Smooth muscle cell (in vitro differentiated cells): ENCODE measurements around the gene PLXNC1. TPM values are rescaled to one million over a fixed set of nuclear protein-coding genes. Genes with fewer than 3 reads are reported as not detected.

ENCODE experiments used
- DNase-seq: peaks from one replicate; lab custom pipeline; 2025; ENCODE audit not compliant: unreplicated experiment; lab: John Stamatoyannopoulos, UW
- H2AFZ ChIP-seq: fragments of 200-600 bp; sonication (generic); 2 replicates; pipeline ENCODE4 v1.6.0; 2016; ENCODE audit warnings: antibody characterized with exemption, low read depth, mild to moderate bottlenecking
- H3F3A ChIP-seq: fragments of 200-600 bp; sonication (generic); 2 replicates; pipeline ENCODE4 v1.6.0; 2017; ENCODE audit warnings: antibody characterized with exemption, low read depth
- H3K27ac ChIP-seq: fragments of 200-600 bp; sonication (generic); 2 replicates; pipeline ENCODE4 v1.5.1; 2016; ENCODE audit warnings: low read depth, mild to moderate bottlenecking
- H3K27me3 ChIP-seq: fragments of 200-600 bp; sonication (generic); 2 replicates; pipeline ENCODE4 v1.6.1; 2016; ENCODE audit warnings: low read depth, mild to moderate bottlenecking
- H3K36me3 ChIP-seq: fragments of 200-600 bp; sonication (generic); 2 replicates; pipeline ENCODE4 v1.5.1; 2016; ENCODE audit warnings: low read depth
- H3K4me1 ChIP-seq: fragments of 200-600 bp; sonication (generic); 2 replicates; pipeline ENCODE4 v1.5.1; 2016; ENCODE audit warnings: low read depth
- H3K4me2 ChIP-seq: fragments of 200-600 bp; sonication (generic); 2 replicates; pipeline ENCODE4 v1.6.0; 2016; ENCODE audit warnings: mild to moderate bottlenecking
- H3K4me3 ChIP-seq: fragments of 200-600 bp; sonication (generic); 2 replicates; pipeline ENCODE4 v1.5.1; 2016; ENCODE audit warnings: mild to moderate bottlenecking
- H3K79me2 ChIP-seq: fragments of 200-600 bp; sonication (generic); 2 replicates; pipeline ENCODE4 v1.6.0; 2016; ENCODE audit warnings: low read depth, mild to moderate bottlenecking
- H3K9ac ChIP-seq: fragments of 200-600 bp; sonication (generic); 2 replicates; pipeline ENCODE4 v1.6.0; 2016; ENCODE audit warnings: low read depth
- H3K9me3 ChIP-seq: fragments of 200-600 bp; sonication (generic); replicated peaks from 2 replicates; pipeline ENCODE4 v1.5.1; 2016; ENCODE audit warnings: low read depth
- H4K20me1 ChIP-seq: fragments of 200-600 bp; sonication (generic); 2 replicates; pipeline ENCODE4 v1.6.0; 2016; ENCODE audit warnings: low read depth
- WGBS: methylation state at CpG from one replicate; pipeline ENCODE4 v1.1.7; 2016; ENCODE audit warnings: low lambda C conversion rate; 5-methylcytosine and 5-hydroxymethylcytosine counted together
- polyA plus RNA-seq: library from polyadenylated mRNA; unstranded; fragments of >200 nt; fragmentation: Nextera tagmentation; extraction: Ambion mirVana; gene quantifications from 2 replicates; pipeline ENCODE4 v1.2.1, GENCODE V29; 2016
- total RNA-seq: library from RNA; depleted of rRNA; stranded (reverse); fragments of >200 nt; gene quantifications from 2 replicates; pipeline ENCODE4 v1.2.3, GENCODE V29; 2014
- TF ChIP-seq, protein P1 (sequence below): fragments of 200-600 bp; sonication (generic); IDR thresholded peaks from 2 replicates; pipeline ENCODE4 v1.5.1; 2017; ENCODE audit warnings: borderline replicate concordance, mild to moderate bottlenecking, antibody characterized with exemption; ENCODE audit not compliant: insufficient read depth, poor library complexity, severe bottlenecking

The PLXNC1 gene
- total and polyA plus RNA-seq, 2 experiments from 2014 or later, result 0.49 to 0.66 TPM

DNA sequence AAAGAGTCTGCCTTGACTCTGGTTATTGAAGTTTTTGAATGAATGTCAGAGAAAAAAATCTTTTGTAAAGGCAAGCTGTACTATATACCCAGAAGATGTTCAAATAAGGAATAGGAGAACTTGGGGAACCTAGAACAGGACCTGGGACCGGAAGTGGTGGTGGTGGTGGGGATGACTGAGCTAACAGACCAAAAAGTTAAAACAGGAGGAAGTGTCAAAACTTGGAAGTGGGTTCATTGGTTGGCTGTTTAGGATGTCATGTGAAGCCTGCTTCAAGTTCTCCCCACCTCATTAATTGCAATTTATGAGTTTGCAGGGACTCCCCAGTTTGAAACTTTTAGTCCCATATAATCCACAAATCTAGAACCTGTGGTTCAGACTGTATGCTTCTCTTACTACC is 26.2 kb downstream of the PLXNC1 start:
- Histone ChIP-seq H3K27me3 (no peaks in the 10 kb centered on the region), H3K36me3 (no peaks in the 10 kb centered on the region)

DNA sequence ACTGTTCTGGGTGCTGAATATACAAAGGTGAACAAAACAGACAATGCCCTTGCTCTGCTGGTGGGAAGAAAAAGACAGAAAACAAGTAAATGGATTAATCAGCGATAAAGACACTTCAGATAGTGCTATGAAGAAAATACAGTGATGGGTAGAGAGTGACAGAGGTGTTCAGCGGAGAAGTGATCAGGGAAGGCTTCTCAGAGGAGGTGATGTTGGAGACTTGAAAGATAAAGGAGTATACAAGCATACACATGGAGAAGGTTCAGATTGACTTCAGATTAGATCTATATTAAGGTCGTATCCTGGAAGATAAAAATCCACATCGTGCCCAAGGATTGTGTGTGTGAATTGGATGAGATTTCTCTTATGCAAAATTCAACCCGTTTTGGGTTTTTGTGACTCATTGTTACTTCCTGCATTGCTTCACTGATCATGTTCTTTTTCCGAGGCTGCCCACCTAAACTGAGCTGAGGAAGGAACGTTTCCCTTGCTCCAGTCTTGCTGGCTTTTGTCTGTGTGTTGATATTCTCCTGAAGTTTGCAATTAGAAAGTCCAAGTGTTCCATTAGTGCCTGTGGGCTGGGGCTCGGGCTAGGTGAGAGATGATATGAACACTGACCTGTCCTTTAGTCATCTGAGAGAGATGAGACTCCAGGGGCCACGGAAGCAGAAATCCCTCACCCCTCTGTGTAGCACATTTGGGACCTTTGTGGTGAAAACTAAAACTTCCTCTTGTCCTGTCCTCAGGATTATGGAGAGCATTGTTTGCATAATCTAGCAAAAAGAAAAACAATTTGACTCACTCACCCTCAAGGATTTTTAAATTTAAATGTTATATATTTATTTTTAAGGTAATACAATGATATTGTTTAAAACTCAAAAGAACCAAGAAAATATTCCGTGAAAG is 27.6 kb downstream of the PLXNC1 start:
- H3K9me3 ChIP-seq, result no peaks in the 10 kb centered on the region
- no peak for DNase-seq
- no peak overlapping the region for H3K4me2 ChIP-seq
- peaks cover 4% of the 10 kb centered on the region for H3F3A ChIP-seq
- H3K36me3 ChIP-seq, result no peaks in the 10 kb centered on the region
- H3K9ac ChIP-seq, result no peak overlapping the region
- no peak overlapping the region for H3K27ac ChIP-seq
- H4K20me1 ChIP-seq, result no peaks in the 10 kb centered on the region
- H3K79me2 ChIP-seq, result no peaks in the 10 kb centered on the region
- WGBS, result 68% methylated on average over 10 of the region's 10 CpGs
- TF ChIP-seq, protein P1, sequence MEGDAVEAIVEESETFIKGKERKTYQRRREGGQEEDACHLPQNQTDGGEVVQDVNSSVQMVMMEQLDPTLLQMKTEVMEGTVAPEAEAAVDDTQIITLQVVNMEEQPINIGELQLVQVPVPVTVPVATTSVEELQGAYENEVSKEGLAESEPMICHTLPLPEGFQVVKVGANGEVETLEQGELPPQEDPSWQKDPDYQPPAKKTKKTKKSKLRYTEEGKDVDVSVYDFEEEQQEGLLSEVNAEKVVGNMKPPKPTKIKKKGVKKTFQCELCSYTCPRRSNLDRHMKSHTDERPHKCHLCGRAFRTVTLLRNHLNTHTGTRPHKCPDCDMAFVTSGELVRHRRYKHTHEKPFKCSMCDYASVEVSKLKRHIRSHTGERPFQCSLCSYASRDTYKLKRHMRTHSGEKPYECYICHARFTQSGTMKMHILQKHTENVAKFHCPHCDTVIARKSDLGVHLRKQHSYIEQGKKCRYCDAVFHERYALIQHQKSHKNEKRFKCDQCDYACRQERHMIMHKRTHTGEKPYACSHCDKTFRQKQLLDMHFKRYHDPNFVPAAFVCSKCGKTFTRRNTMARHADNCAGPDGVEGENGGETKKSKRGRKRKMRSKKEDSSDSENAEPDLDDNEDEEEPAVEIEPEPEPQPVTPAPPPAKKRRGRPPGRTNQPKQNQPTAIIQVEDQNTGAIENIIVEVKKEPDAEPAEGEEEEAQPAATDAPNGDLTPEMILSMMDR, result no peak
- no peaks in the 10 kb centered on the region for H3K27me3 ChIP-seq
- peaks cover 17% of the 10 kb centered on the region for H3K4me1 ChIP-seq
- H2AFZ ChIP-seq, result no peak overlapping the region
- H3K4me3 ChIP-seq, result no peak overlapping the region

More for the DNA sequence above, 26.2 kb downstream of the PLXNC1 start:
- H3K4me1 ChIP-seq, result peaks cover 17% of the 10 kb centered on the region
- 88% methylated on average over 1 of the region's 1 CpG for WGBS
- H3K79me2 ChIP-seq, result no peaks in the 10 kb centered on the region
- no peak for DNase-seq
- no peak overlapping the region for H3K9ac ChIP-seq
- TF ChIP-seq, protein P1, result no peak
- H3K4me2 ChIP-seq, result no peak overlapping the region
- no peaks in the 10 kb centered on the region for H3K9me3 ChIP-seq
- peaks cover 4% of the 10 kb centered on the region for H3F3A ChIP-seq
- H3K27ac ChIP-seq, result no peak overlapping the region
- no peaks in the 10 kb centered on the region for H4K20me1 ChIP-seq
- H2AFZ ChIP-seq, result no peak overlapping the region
- no peak overlapping the region for H3K4me3 ChIP-seq

DNA sequence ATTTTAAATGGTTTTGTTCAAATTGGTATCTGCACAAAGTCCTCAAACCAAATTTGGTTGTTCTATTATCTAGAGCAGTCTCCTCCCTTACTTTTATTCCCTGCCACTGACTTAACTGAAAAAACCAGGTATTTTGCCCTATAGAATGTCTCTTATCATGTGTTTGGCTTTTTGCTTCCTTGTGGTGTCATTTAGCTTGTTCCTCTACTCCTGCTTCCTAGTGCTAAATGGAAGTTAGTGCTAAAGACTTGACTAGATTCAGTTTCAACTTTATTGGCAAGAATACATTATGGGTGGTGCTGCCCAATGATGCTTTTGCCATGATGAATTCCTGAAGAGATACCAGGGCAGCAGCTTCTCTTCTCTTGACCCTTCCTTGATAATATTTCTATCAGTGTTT is 29.7 kb downstream of the PLXNC1 start:
- Histone ChIP-seq H4K20me1 (no peaks in the 10 kb centered on the region), H3K27me3 (no peaks in the 10 kb centered on the region), H3K79me2 (no peaks in the 10 kb centered on the region), H3F3A (no peaks in the 10 kb centered on the region), H3K9me3 (no peaks in the 10 kb centered on the region), H3K4me2 (no peak overlapping the region), H3K9ac (no peak overlapping the region), H3K4me1 (peaks cover 6% of the 10 kb centered on the region), H3K4me3 (no peak overlapping the region), H3K27ac (no peak overlapping the region), H2AFZ (no peak overlapping the region), H3K36me3 (no peaks in the 10 kb centered on the region)
- DNase-seq, result no peak
- TF ChIP-seq, protein P1, result no peak

DNA sequence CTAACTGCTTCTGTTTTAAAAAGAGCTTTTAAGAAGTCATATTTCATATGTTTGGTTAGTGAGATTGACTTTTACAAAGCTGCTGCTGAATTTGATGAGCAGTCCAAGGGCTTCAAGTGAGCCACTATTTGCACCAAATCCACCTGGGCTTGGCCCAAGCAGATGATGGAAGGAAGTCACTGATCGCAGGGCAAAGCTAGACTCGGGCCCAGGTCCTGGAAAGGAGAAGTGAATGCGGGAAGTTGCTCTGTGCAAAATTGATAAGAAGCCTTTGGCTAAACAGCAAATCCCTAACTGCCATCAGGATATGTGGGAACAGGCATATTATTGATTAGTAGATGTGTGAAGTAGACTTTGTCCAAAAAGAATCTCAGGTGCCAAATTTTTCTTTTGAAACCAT is 30.5 kb downstream of the PLXNC1 start:
- 93% methylated on average over 3 of the region's 3 CpGs for WGBS
- TF ChIP-seq, protein P1, result no peak
- H3K27me3 ChIP-seq, result no peaks in the 10 kb centered on the region
- no peaks in the 10 kb centered on the region for H3F3A ChIP-seq
- H4K20me1 ChIP-seq, result no peaks in the 10 kb centered on the region
- H3K9ac ChIP-seq, result no peak overlapping the region
- no peak overlapping the region for H2AFZ ChIP-seq
- H3K36me3 ChIP-seq, result no peaks in the 10 kb centered on the region
- peaks cover 7% of the 10 kb centered on the region for H3K4me1 ChIP-seq
- DNase-seq, result no peak
- no peak overlapping the region for H3K4me2 ChIP-seq
- no peak overlapping the region for H3K4me3 ChIP-seq
- H3K9me3 ChIP-seq, result no peaks in the 10 kb centered on the region
- H3K79me2 ChIP-seq, result no peaks in the 10 kb centered on the region
- H3K27ac ChIP-seq, result no peak overlapping the region
